ENCODE results near the gene TANC1.

Gene TANC1

GRCh38 chr2:158969162-158969714 is 798 bp downstream of the TANC1 start:
- peak; percentile 11 for DNase-seq (ENCODE audit: low spot score)
- Histone ChIP-seq H3K4me2 (ENCODE audit: insufficient read depth, low read length, poor library complexity, severe bottlenecking) (peak overlapping the region; percentile 99), H3K23ac (ENCODE audit: low read depth, low read length, poor library complexity) (no peak overlapping the region), H3K14ac (ENCODE audit: low read length) (no peak overlapping the region), H2BK12ac (ENCODE audit: low read length) (no peak overlapping the region), H4K91ac (ENCODE audit: low read depth, low read length, poor library complexity) (no peak overlapping the region), H3K36me3 (replicated peaks in 1 of 2; ENCODE audit: control insufficient read depth in 2 of 2, insufficient read depth in 2 of 2, low read length in 2 of 2) (no peaks in the 10 kb centered on the region), H3K79me1 (ENCODE audit: low read depth, low read length) (no peaks in the 10 kb centered on the region), H2AK5ac (ENCODE audit: low read depth, low read length) (no peak overlapping the region), H2BK120ac (ENCODE audit: low read depth, low read length) (no peak overlapping the region), H3K9ac (ENCODE audit: low read depth, low read length, poor library complexity) (peak overlapping the region; percentile 54), H4K8ac (ENCODE audit: low read depth, low read length) (no peak overlapping the region), H3K4ac (ENCODE audit: low read length) (no peak overlapping the region), H3K27ac (replicated peaks; ENCODE audit: low read length) (no peak overlapping the region), H3K4me1 (ENCODE audit: control insufficient read depth in 2 of 2, insufficient read depth in 1 of 2, low read depth in 1 of 2, low read length in 2 of 2) (peaks cover 6 to 21% of the 10 kb centered on the region in 2 donors), H3K4me3 (ENCODE audit: low read length in 2 of 2) (peak overlapping the region; percentile 82 to 87), H3K27me3 (ENCODE audit: control insufficient read depth in 3 of 3, insufficient read depth in 3 of 3, low read depth in 1 of 3, low read length in 3 of 3) (peaks cover 0 to 28% (median 8%) of the 10 kb centered on the region in 3 experiments), H3K18ac (ENCODE audit: low read length) (peak overlapping the region; percentile 92), H2AFZ (ENCODE audit: low read length) (peak overlapping the region; percentile 92), H2BK5ac (ENCODE audit: low read length) (no peak overlapping the region), H3K9me3 (replicated peaks in 1 of 2; ENCODE audit: control insufficient read depth in 2 of 2, insufficient read depth in 1 of 2, low read depth in 1 of 2, low read length in 2 of 2) (no peaks in the 10 kb centered on the region), H2BK15ac (ENCODE audit: low read length) (peak overlapping the region; percentile 52)
- no CpG with 5 or more reads among the region's 36 CpGs for WGBS, 2 donors (ENCODE audit: extremely low coverage in 2 of 2, insufficient read length in 2 of 2, insufficient replicate concordance in 1 of 2)

GRCh38 chr2:158969715-158970240 is 1.3 kb downstream of the TANC1 start:
- H3K27ac ChIP-seq (replicated peaks; ENCODE audit: low read length): no peak overlapping the region

GRCh38 chr2:158970241-158970751 is 1.9 kb downstream of the TANC1 start:
- Histone ChIP-seq H3K27ac (replicated peaks; ENCODE audit: low read length) (no peak overlapping the region), H3K9ac (ENCODE audit: low read depth, low read length, poor library complexity) (no peak overlapping the region), H3K14ac (ENCODE audit: low read length) (no peak overlapping the region), H3K23ac (ENCODE audit: low read depth, low read length, poor library complexity) (no peak overlapping the region), H2BK12ac (ENCODE audit: low read length) (no peak overlapping the region), H3K36me3 (replicated peaks in 1 of 2; ENCODE audit: control insufficient read depth in 2 of 2, insufficient read depth in 2 of 2, low read length in 2 of 2) (no peaks in the 10 kb centered on the region), H3K4ac (ENCODE audit: low read length) (no peak overlapping the region), H2BK15ac (ENCODE audit: low read length) (no peak overlapping the region), H2BK5ac (ENCODE audit: low read length) (no peak overlapping the region), H3K79me1 (ENCODE audit: low read depth, low read length) (no peaks in the 10 kb centered on the region), H3K18ac (ENCODE audit: low read length) (no peak overlapping the region), H3K4me1 (ENCODE audit: control insufficient read depth in 2 of 2, insufficient read depth in 1 of 2, low read depth in 1 of 2, low read length in 2 of 2) (peaks cover 6 to 18% of the 10 kb centered on the region in 2 donors), H3K4me2 (ENCODE audit: insufficient read depth, low read length, poor library complexity, severe bottlenecking) (peak overlapping the region; percentile 99), H3K4me3 (ENCODE audit: low read length in 2 of 2) (peak overlapping the region in 1 of 2 donors; percentile 82), H2AFZ (ENCODE audit: low read length) (peak overlapping the region; percentile 92), H3K9me3 (replicated peaks in 1 of 2; ENCODE audit: control insufficient read depth in 2 of 2, insufficient read depth in 1 of 2, low read depth in 1 of 2, low read length in 2 of 2) (no peaks in the 10 kb centered on the region), H2AK5ac (ENCODE audit: low read depth, low read length) (no peak overlapping the region), H2BK120ac (ENCODE audit: low read depth, low read length) (no peak overlapping the region), H3K27me3 (ENCODE audit: control insufficient read depth in 3 of 3, insufficient read depth in 3 of 3, low read depth in 1 of 3, low read length in 3 of 3) (peaks cover 0 to 28% (median 8%) of the 10 kb centered on the region in 3 experiments), H4K91ac (ENCODE audit: low read depth, low read length, poor library complexity) (no peak overlapping the region), H4K8ac (ENCODE audit: low read depth, low read length) (no peak overlapping the region)
- no peak for DNase-seq (ENCODE audit: low spot score)
- no CpG with 5 or more reads among the region's 3 CpGs for WGBS, 2 donors (ENCODE audit: extremely low coverage in 2 of 2, insufficient read length in 2 of 2, insufficient replicate concordance in 1 of 2)

More at GRCh38 chr2:158969715-158970240, 1.3 kb downstream of the TANC1 start:
- no peaks in the 10 kb centered on the region for H3K9me3 ChIP-seq (replicated peaks in 1 of 2; ENCODE audit: control insufficient read depth in 2 of 2, insufficient read depth in 1 of 2, low read depth in 1 of 2, low read length in 2 of 2)
- H3K9ac ChIP-seq (ENCODE audit: low read depth, low read length, poor library complexity): peak overlapping the region; percentile 54
- DNase-seq (ENCODE audit: low spot score): peak; percentile 21
- no CpG with 5 or more reads among the region's 25 CpGs for WGBS, 2 donors (ENCODE audit: extremely low coverage in 2 of 2, insufficient read length in 2 of 2, insufficient replicate concordance in 1 of 2)
- no peaks in the 10 kb centered on the region for H3K79me1 ChIP-seq (ENCODE audit: low read depth, low read length)
- H2BK15ac ChIP-seq (ENCODE audit: low read length): no peak overlapping the region
- H3K18ac ChIP-seq (ENCODE audit: low read length): peak overlapping the region; percentile 53
- peaks cover 0 to 28% (median 8%) of the 10 kb centered on the region in 3 experiments for H3K27me3 ChIP-seq (ENCODE audit: control insufficient read depth in 3 of 3, insufficient read depth in 3 of 3, low read depth in 1 of 3, low read length in 3 of 3)
- H4K8ac ChIP-seq (ENCODE audit: low read depth, low read length): no peak overlapping the region
- H2BK5ac ChIP-seq (ENCODE audit: low read length): no peak overlapping the region
- H2AK5ac ChIP-seq (ENCODE audit: low read depth, low read length): no peak overlapping the region
- peaks cover 6 to 21% of the 10 kb centered on the region in 2 donors for H3K4me1 ChIP-seq (ENCODE audit: control insufficient read depth in 2 of 2, insufficient read depth in 1 of 2, low read depth in 1 of 2, low read length in 2 of 2)
- peak overlapping the region; percentile 92 for H2AFZ ChIP-seq (ENCODE audit: low read length)
- H4K91ac ChIP-seq (ENCODE audit: low read depth, low read length, poor library complexity): no peak overlapping the region
- no peaks in the 10 kb centered on the region for H3K36me3 ChIP-seq (replicated peaks in 1 of 2; ENCODE audit: control insufficient read depth in 2 of 2, insufficient read depth in 2 of 2, low read length in 2 of 2)
- peak overlapping the region; percentile 82 to 87 for H3K4me3 ChIP-seq (ENCODE audit: low read length in 2 of 2)
- no peak overlapping the region for H3K4ac ChIP-seq (ENCODE audit: low read length)
- H3K23ac ChIP-seq (ENCODE audit: low read depth, low read length, poor library complexity): no peak overlapping the region
- H3K14ac ChIP-seq (ENCODE audit: low read length): no peak overlapping the region
- H3K4me2 ChIP-seq (ENCODE audit: insufficient read depth, low read length, poor library complexity, severe bottlenecking): peak overlapping the region; percentile 99
- no peak overlapping the region for H2BK12ac ChIP-seq (ENCODE audit: low read length)
- H2BK120ac ChIP-seq (ENCODE audit: low read depth, low read length): no peak overlapping the region

DNA sequence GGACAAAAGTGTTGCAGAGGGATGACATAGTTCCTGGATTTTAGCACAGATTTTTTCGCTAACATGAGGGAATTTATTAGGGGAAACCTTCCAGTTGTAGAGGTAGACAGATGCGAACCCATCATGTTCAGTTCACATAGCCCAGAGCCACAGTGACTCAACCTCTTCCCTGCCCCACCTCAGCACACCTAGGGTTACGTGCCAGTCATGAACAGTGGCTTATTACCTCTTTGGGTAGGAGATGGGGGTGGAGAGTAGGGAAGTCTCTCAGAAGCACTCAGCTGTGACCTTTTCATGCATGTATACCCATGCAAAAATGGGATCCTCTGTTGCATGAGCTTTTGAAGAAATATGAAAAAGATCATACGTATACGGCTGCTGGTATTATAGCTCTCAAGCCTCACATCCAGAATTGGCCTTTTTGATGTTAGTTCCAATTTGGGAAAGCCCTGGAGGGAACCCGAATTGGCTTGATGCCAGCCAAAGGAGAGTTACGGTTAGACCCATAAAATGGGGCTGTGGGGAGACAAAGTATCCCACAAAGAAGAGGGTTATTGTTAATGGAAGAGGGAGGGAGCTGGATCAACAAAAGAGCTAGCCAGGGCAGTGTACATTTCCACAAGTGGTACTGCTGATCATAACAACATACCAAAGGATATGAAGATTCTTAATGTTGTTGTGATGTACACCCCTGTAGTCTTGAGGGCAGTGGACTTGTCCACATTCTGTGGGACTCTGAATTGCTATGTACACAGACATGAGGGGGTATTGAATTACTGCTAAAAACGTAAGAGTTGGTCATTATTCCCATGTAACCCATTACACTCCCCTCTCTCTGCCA is 4.9 kb downstream of the TANC1 start:
- Histone ChIP-seq H2BK120ac (ENCODE audit: low read depth, low read length) (no peak overlapping the region), H3K23ac (ENCODE audit: low read depth, low read length, poor library complexity) (no peak overlapping the region), H4K91ac (ENCODE audit: low read depth, low read length, poor library complexity) (no peak overlapping the region), H3K27me3 (ENCODE audit: control insufficient read depth in 3 of 3, insufficient read depth in 3 of 3, low read depth in 1 of 3, low read length in 3 of 3) (peaks cover 0 to 28% (median 8%) of the 10 kb centered on the region in 3 experiments), H3K4me1 (ENCODE audit: control insufficient read depth in 2 of 2, insufficient read depth in 1 of 2, low read depth in 1 of 2, low read length in 2 of 2) (peaks cover 6 to 8% of the 10 kb centered on the region in 2 donors), H2BK12ac (ENCODE audit: low read length) (no peak overlapping the region), H3K36me3 (replicated peaks in 1 of 2; ENCODE audit: control insufficient read depth in 2 of 2, insufficient read depth in 2 of 2, low read length in 2 of 2) (no peaks in the 10 kb centered on the region), H3K79me1 (ENCODE audit: low read depth, low read length) (no peaks in the 10 kb centered on the region), H3K18ac (ENCODE audit: low read length) (no peak overlapping the region), H2AFZ (ENCODE audit: low read length) (no peak overlapping the region), H3K9ac (ENCODE audit: low read depth, low read length, poor library complexity) (no peak overlapping the region), H3K9me3 (replicated peaks in 1 of 2; ENCODE audit: control insufficient read depth in 2 of 2, insufficient read depth in 1 of 2, low read depth in 1 of 2, low read length in 2 of 2) (no peaks in the 10 kb centered on the region), H2AK5ac (ENCODE audit: low read depth, low read length) (no peak overlapping the region), H4K8ac (ENCODE audit: low read depth, low read length) (no peak overlapping the region), H3K4me2 (ENCODE audit: insufficient read depth, low read length, poor library complexity, severe bottlenecking) (no peak overlapping the region), H3K4me3 (ENCODE audit: low read length in 2 of 2) (no peak overlapping the region), H2BK15ac (ENCODE audit: low read length) (no peak overlapping the region), H3K14ac (ENCODE audit: low read length) (no peak overlapping the region), H3K27ac (replicated peaks; ENCODE audit: low read length) (no peak overlapping the region), H3K4ac (ENCODE audit: low read length) (no peak overlapping the region), H2BK5ac (ENCODE audit: low read length) (no peak overlapping the region)
- WGBS, 2 donors (ENCODE audit: extremely low coverage in 2 of 2, insufficient read length in 2 of 2, insufficient replicate concordance in 1 of 2): no CpG with 5 or more reads among the region's 8 CpGs
- no peak for DNase-seq (ENCODE audit: low spot score)
